ENCODE measurements around the gene DDX41.

The DDX41 gene

DNA sequence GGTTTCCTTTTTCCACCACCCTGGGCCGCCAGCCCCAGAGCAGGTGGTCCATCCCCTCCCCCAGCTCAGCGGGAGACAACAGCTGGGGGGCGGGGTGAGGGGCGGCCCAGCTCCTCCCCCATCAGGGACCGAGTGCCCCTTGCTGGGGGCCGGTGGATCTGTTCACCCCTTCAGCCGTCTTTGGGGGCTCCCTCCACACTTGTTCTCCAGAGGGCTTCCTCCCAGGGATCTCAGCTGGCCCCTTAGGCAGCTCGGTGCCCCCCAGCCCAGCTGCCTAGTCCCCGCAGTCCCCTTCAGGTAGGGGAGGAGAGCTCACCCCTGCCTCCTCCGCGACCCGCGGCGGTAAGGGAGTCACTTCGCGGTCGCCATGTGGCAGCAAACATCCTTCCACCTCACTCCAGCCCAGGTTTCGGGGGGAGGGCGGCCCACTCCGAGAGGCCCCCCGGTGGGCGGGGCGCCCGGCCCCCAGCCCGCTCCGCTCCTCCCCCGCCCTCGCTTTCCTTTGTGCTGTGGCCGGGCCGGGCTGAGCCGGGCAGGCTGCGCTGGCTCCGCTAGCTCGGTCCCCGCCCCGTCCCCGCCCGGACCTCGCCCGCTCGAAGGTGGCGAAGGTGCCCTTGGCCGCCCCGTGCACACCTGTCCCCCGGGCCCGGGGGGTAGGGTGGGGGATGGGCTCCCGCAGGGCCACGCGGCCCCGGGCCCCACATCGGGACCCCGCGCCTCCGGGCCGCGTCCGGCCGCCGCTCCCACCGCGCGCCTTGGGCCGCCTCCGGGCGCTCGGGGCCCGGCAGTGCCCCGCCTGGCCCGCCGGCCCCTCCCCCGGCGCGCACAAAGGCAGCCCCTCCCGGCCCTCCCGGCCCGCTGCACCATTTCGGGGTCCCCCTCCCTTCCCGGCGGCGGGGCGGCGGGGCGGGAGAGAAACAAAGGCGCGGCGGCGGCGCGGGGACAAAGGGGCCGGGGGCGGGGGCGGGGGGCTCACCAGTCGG is 44.0 kb downstream of the DDX41 start:
- Histone ChIP-seq H3K9ac (ENCODE audit: low read length in 2 of 2) (peak overlapping the region; percentile 43 to 55), H3K4me3 (ENCODE audit: low read length in 2 of 2) (peak overlapping the region; percentile 59 to 84), H3K27me3 (ENCODE audit: control insufficient read depth in 1 of 2, insufficient read depth in 2 of 2, low read length in 2 of 2) (no peaks in the 10 kb centered on the region), H3K27ac (ENCODE audit: low read length) (peak overlapping the region; percentile 31), H3K9me3 (ENCODE audit: control insufficient read depth in 2 of 2, low read length in 2 of 2) (no peaks in the 10 kb centered on the region), H3K4me1 (ENCODE audit: control insufficient read depth, insufficient read depth, low read length) (peaks cover 78% of the 10 kb centered on the region), H3K36me3 (ENCODE audit: control insufficient read depth in 2 of 2, insufficient read depth in 2 of 2, low read length in 2 of 2) (no peaks in the 10 kb centered on the region)

DNA sequence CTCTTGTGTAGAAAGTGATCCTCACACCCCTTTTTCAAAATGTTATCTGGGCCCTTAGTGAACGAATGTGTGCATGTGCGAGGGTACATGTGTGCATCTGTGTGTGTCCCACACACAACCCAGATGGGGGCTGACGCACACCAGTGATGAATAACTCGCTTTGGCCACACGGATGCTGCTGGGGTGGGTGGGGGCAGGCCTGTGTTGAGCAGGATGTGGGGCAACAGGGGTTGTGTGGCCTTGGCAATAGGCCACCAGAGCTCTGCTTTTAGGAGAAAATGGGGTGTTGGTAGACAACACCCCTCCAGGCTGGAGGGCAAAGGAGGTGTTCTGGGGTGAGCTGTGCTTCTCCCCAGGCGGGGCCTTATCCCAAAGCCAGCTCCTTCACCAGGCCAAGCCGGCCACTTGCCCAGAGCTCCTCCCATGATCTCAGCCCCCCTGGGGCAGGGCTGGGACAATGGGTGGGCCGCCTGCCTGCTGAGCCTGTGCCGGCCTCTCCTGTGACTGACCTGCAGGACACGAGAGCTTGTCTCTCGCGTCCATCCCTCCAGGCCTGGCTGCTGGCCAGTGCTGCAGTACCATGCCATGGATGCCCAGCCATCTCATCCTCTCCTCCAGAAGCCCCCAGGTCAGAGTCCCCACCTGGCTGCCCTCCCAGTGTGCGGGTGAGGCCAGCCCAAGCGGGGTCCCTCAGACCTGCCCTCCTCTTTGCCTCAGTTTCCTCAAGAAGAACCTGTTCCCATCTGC is 45.0 kb downstream of the DDX41 start:
- peak overlapping the region; percentile 43 to 55 for H3K9ac ChIP-seq (ENCODE audit: low read length in 2 of 2)

DNA sequence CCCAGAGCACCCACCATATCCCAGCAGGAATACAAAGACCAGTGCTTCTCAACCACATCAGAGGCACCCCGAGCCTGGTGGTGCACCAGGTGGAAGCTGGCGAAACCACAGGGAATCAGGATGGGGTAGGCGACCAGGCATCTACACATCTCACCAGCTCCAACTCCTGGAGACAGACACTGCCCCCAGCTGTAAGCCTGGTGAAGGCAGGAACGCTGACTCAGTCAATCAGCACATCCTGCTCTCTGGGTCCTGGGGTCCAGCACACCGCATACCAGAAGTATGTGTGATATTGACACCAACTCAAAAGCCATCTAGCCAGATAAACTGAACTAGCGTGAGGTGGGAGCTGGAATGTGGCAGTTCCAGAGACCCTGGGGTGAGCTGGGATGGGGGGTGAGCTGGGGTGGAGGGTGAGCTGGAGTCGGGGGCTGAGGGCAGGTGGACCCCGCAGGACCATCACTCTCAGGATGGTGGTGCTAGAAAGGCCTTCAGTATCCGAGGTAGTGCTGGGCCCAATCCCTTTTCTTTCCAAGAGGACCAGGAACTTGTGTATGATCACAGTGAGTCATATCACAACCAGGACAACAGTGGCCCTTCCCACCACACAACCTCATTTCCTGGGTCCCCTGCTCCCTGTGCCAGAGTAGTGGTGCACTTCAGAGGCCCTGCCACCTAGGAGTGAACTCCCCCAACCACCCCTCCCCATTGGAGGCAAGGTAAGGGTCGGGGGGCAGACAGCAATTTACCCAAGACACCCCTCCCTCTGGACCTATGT is 45.8 kb downstream of the DDX41 start:
- peaks cover 8 to 10% of the 10 kb centered on the region in 2 donors for H3K36me3 ChIP-seq (ENCODE audit: control insufficient read depth in 2 of 2, insufficient read depth in 2 of 2, low read length in 2 of 2)
- H3K9me3 ChIP-seq (ENCODE audit: control insufficient read depth in 2 of 2, low read length in 2 of 2), result no peaks in the 10 kb centered on the region
- no peaks in the 10 kb centered on the region for H3K27me3 ChIP-seq (ENCODE audit: control insufficient read depth in 1 of 2, insufficient read depth in 2 of 2, low read length in 2 of 2)
- H3K9ac ChIP-seq (ENCODE audit: low read length in 2 of 2), result peak overlapping the region in 1 of 2 donors; percentile 29
- peak overlapping the region in 1 of 2 donors; percentile 84 for H3K4me3 ChIP-seq (ENCODE audit: low read length in 2 of 2)
- H3K4me1 ChIP-seq (ENCODE audit: control insufficient read depth, insufficient read depth, low read length), result peaks cover 63% of the 10 kb centered on the region
- H3K27ac ChIP-seq (ENCODE audit: low read length), result peak overlapping the region; percentile 11

More for the DNA sequence above, 45.0 kb downstream of the DDX41 start:
- Histone ChIP-seq H3K27ac (ENCODE audit: low read length) (no peak overlapping the region), H3K4me1 (ENCODE audit: control insufficient read depth, insufficient read depth, low read length) (peaks cover 70% of the 10 kb centered on the region), H3K9me3 (ENCODE audit: control insufficient read depth in 2 of 2, low read length in 2 of 2) (no peaks in the 10 kb centered on the region), H3K36me3 (ENCODE audit: control insufficient read depth in 2 of 2, insufficient read depth in 2 of 2, low read length in 2 of 2) (peaks cover 0 to 5% of the 10 kb centered on the region in 2 donors), H3K4me3 (ENCODE audit: low read length in 2 of 2) (peak overlapping the region; percentile 59 to 84), H3K27me3 (ENCODE audit: control insufficient read depth in 1 of 2, insufficient read depth in 2 of 2, low read length in 2 of 2) (no peaks in the 10 kb centered on the region)

DNA sequence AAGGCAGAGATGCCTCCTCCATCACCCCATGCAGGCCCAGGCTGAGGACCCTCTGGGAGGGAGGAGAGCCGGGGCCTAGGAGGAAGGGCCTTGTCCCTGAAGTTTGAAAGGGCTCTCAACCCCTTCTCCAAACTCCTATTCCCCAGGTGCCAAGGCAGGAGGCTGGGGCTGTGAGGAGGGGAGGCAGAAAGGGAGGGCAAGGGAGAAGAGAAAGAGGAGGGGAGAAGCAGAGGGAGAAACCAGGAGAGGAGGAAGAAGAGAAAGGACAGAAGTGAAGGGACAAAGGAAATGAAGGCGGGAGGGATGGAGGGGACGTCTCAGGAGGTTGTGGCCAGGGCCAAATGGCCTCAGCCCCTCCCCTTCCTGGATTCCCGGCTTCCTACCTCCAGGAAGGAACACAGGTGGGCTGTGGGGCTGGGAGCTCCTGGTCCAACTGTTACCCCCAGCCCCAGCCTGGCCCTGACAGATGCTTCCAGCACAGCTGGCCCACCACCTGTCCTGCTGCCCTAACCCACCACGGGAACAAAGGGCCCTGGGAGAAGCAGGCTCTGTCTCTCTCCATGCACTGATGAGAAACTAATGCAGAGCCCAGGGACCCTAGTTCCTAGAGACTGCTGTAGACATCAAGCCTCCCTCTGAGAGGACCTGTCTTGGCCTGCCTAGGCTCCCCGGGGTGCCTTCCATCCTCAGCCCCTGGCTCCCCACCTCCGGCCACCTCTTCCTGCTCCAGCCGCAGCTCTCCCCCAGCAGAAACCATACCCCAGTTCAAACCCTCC is 46.8 kb downstream of the DDX41 start:
- Histone ChIP-seq H3K9ac (ENCODE audit: low read length in 2 of 2) (no peak overlapping the region), H3K4me3 (ENCODE audit: low read length in 2 of 2) (no peak overlapping the region), H3K4me1 (ENCODE audit: control insufficient read depth, insufficient read depth, low read length) (peaks cover 54% of the 10 kb centered on the region)

DNA sequence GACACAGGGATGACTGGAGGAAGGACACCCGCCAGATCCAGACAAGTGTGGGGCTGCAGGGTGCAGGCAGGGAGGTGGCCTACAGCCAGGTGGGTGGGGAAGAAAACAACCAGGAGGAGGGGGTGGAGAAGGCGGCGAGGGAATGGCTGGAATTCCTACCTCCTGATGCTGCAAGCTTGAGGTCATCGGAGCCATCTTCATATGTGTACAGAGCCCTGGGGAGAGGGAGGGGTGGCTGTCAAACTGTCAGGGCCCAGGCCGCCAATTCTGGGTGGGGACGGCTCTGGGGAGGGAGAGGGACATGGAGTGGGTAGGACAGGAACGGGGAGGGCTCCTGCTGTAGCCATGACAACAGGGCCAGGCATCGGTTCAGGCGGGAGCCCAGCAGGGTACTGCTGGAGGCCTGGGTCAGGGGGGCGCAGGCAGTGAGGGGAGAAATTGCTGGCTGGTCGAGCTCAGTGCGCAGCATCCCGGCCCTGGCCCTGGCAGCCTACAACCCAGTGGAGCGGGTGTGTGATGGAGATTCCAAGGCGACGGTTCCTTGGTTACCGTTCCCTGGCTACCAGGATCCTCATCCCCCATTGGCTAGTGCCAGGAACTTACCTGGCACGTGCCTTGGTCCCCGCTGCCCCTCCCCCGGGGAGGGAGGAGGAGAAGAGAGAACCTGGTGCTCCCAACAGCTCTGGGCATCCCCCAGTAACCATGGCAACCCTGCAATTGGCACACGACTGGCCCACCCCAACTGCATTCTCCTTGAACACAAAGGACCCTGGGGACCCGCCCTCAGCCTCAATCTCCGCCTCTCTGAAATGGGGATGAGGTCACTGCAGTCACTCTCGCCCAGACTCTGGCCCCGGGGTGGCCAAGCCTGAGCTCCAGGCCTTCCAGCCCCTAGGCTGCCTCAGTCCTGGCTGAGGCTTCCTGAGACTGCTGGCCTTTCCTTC is 47.8 kb downstream of the DDX41 start:
- H3K4me1 ChIP-seq (ENCODE audit: control insufficient read depth, insufficient read depth, low read length), result peaks cover 45% of the 10 kb centered on the region
- peak overlapping the region; percentile 31 for H3K27ac ChIP-seq (ENCODE audit: low read length)
- peaks cover 16 to 18% of the 10 kb centered on the region in 2 donors for H3K36me3 ChIP-seq (ENCODE audit: control insufficient read depth in 2 of 2, insufficient read depth in 2 of 2, low read length in 2 of 2)
- no peak overlapping the region for H3K4me3 ChIP-seq (ENCODE audit: low read length in 2 of 2)
- H3K27me3 ChIP-seq (ENCODE audit: control insufficient read depth in 1 of 2, insufficient read depth in 2 of 2, low read length in 2 of 2), result no peaks in the 10 kb centered on the region
- H3K9ac ChIP-seq (ENCODE audit: low read length in 2 of 2), result no peak overlapping the region
- peaks cover 0 to 4% of the 10 kb centered on the region in 2 donors for H3K9me3 ChIP-seq (ENCODE audit: control insufficient read depth in 2 of 2, low read length in 2 of 2)

More for the DNA sequence above, 46.8 kb downstream of the DDX41 start:
- peaks cover 0 to 4% of the 10 kb centered on the region in 2 donors for H3K9me3 ChIP-seq (ENCODE audit: control insufficient read depth in 2 of 2, low read length in 2 of 2)
- peak overlapping the region; percentile 31 for H3K27ac ChIP-seq (ENCODE audit: low read length)
- H3K27me3 ChIP-seq (ENCODE audit: control insufficient read depth in 1 of 2, insufficient read depth in 2 of 2, low read length in 2 of 2), result no peaks in the 10 kb centered on the region
- H3K36me3 ChIP-seq (ENCODE audit: control insufficient read depth in 2 of 2, insufficient read depth in 2 of 2, low read length in 2 of 2), result peaks cover 16 to 18% of the 10 kb centered on the region in 2 donors

DNA sequence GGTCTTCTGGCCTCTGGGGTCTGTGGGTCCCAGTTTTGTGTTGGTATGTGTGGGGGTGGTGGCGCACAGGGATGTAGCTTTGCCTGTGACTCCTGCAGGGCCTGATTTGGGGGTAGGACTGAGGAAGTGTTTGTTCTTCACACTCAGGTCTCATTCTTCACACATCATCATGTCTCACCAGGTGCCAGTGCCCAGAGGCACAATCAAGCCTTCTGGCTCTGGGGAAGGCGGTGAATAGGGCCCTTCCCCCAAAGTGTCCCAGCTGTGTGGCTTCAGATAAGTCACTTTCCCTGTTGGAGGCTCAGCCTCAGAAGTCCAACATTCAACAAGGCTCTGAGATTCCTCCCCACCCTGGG is 48.5 kb downstream of the DDX41 start:
- Histone ChIP-seq H3K27me3 (ENCODE audit: control insufficient read depth in 1 of 2, insufficient read depth in 2 of 2, low read length in 2 of 2) (no peaks in the 10 kb centered on the region), H3K27ac (ENCODE audit: low read length) (no peak overlapping the region), H3K9ac (ENCODE audit: low read length in 2 of 2) (no peak overlapping the region), H3K4me1 (ENCODE audit: control insufficient read depth, insufficient read depth, low read length) (peaks cover 44% of the 10 kb centered on the region), H3K9me3 (ENCODE audit: control insufficient read depth in 2 of 2, low read length in 2 of 2) (peaks cover 0 to 4% of the 10 kb centered on the region in 2 donors), H3K36me3 (ENCODE audit: control insufficient read depth in 2 of 2, insufficient read depth in 2 of 2, low read length in 2 of 2) (peaks cover 16 to 18% of the 10 kb centered on the region in 2 donors), H3K4me3 (ENCODE audit: low read length in 2 of 2) (no peak overlapping the region)

DNA sequence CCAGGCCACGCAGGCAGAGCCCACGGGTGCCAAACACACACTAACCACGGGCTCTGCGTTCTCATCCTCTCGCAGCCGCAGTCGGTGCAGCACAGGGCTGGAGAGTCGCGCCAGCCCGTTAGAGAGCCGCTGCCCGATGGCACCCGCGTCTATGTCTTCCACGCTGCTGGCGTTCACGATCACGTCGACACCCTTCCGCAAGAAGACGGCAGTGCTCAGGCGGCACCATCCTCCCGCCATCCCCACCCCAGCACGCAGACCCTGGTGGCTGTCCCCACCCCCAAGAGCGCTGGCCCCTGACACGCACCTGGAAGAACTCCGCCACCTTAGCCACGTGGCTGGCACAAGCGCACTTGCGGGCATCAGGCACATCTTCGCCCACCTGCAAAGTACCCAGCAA is 49.3 kb downstream of the DDX41 start:
- Histone ChIP-seq H3K36me3 (ENCODE audit: control insufficient read depth in 2 of 2, insufficient read depth in 2 of 2, low read length in 2 of 2) (peaks cover 16 to 18% of the 10 kb centered on the region in 2 donors), H3K27me3 (ENCODE audit: control insufficient read depth in 1 of 2, insufficient read depth in 2 of 2, low read length in 2 of 2) (no peaks in the 10 kb centered on the region), H3K4me1 (ENCODE audit: control insufficient read depth, insufficient read depth, low read length) (peaks cover 40% of the 10 kb centered on the region), H3K9ac (ENCODE audit: low read length in 2 of 2) (no peak overlapping the region), H3K9me3 (ENCODE audit: control insufficient read depth in 2 of 2, low read length in 2 of 2) (peaks cover 0 to 4% of the 10 kb centered on the region in 2 donors), H3K4me3 (ENCODE audit: low read length in 2 of 2) (no peak overlapping the region), H3K27ac (ENCODE audit: low read length) (no peak overlapping the region)

DNA sequence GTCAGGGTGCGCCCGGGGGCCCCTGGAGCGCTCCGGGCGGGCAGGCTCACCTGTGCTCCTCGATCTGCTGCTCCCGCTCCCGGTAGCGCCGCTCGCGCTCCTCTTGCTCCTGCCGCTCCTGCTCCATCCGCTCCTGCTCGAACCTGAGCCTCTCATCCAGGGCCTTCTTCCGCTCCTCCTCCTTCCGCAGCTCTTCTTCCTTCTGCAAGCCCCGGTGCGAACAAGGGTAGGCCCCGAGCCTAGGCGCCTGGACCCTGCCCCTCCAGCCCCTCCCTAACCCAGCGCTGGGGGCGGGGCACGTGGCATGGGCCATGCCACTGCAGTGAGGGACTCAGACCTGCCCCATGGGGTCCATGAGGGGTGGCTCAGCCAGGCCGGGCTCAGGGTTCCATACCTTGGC is 49.9 kb downstream of the DDX41 start:
- Histone ChIP-seq H3K36me3 (ENCODE audit: control insufficient read depth in 2 of 2, insufficient read depth in 2 of 2, low read length in 2 of 2) (peaks cover 16 to 19% of the 10 kb centered on the region in 2 donors), H3K27me3 (ENCODE audit: control insufficient read depth in 1 of 2, insufficient read depth in 2 of 2, low read length in 2 of 2) (no peaks in the 10 kb centered on the region), H3K4me3 (ENCODE audit: low read length in 2 of 2) (no peak overlapping the region), H3K27ac (ENCODE audit: low read length) (no peak overlapping the region), H3K9ac (ENCODE audit: low read length in 2 of 2) (no peak overlapping the region), H3K4me1 (ENCODE audit: control insufficient read depth, insufficient read depth, low read length) (peaks cover 34% of the 10 kb centered on the region), H3K9me3 (ENCODE audit: control insufficient read depth in 2 of 2, low read length in 2 of 2) (peaks cover 0 to 4% of the 10 kb centered on the region in 2 donors)

DNA sequence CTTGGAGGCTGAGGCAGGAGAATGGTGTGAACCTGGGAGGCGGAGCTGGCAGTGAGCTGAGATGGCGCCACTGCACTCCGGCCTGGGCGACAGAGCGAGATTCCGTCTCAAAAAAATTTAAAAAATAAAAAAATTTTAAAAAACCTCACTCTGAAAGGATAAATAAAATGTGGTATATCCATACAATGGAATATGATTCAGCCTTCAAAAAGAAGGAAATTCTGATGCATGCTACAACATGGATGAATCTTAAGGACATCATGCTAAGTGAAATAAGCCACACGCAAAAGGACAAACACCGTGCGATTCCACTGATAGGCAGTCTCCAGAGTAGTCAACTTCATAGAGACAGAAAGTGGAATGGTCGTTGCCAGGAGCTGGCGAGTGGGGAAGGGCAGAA is 51.7 kb downstream of the DDX41 start:
- H3K4me1 ChIP-seq (ENCODE audit: control insufficient read depth, insufficient read depth, low read length), result peaks cover 16% of the 10 kb centered on the region
- no peak overlapping the region for H3K9ac ChIP-seq (ENCODE audit: low read length in 2 of 2)
- H3K36me3 ChIP-seq (ENCODE audit: control insufficient read depth in 2 of 2, insufficient read depth in 2 of 2, low read length in 2 of 2), result peaks cover 16 to 23% of the 10 kb centered on the region in 2 donors
- no peaks in the 10 kb centered on the region for H3K27me3 ChIP-seq (ENCODE audit: control insufficient read depth in 1 of 2, insufficient read depth in 2 of 2, low read length in 2 of 2)
- H3K4me3 ChIP-seq (ENCODE audit: low read length in 2 of 2), result no peak overlapping the region
- no peak overlapping the region for H3K27ac ChIP-seq (ENCODE audit: low read length)
- peaks cover 0 to 4% of the 10 kb centered on the region in 2 donors for H3K9me3 ChIP-seq (ENCODE audit: control insufficient read depth in 2 of 2, low read length in 2 of 2)
